H54 (cell line): ENCODE results near the gene TNFRSF11A.

Source experiments
- DNase-seq: peaks from one replicate; pipeline ENCODE4 v3.0.0; 2011; ENCODE audit warnings: low spot score, mixed read lengths; ENCODE audit not compliant: insufficient read length
- FAIRE-seq: peaks from 3 replicates; lab custom pipeline; 2011; peaks lifted over from hg19 to GRCh38; lab: Jason Lieb, UNC
- POLR2A ChIP-seq: IDR thresholded peaks from 2 replicates; pipeline ENCODE4 v1.6.1; 2011; ENCODE audit warnings: low read depth, mild to moderate bottlenecking, low read length

Gene TNFRSF11A

DNA sequence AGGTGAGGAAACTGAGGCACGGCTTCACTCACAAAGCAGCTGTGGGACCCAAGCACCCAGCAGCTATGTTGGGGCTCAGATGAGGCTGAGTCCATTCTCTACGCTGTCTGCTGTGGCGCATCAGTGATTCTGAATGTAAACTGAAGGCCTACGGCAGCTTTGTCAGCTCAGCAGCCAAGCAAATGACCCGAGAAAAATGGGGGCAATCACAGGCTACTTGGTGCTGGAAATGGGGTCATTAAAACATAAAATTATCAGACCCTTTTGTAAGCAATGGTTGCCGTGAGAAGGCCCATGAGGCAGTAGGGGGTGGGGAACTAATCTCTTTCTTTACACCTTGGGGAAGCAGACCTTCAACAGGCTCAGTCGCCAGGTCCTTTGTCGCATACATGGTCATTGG lies 113.8 kb downstream of the TNFRSF11A start:
- TF ChIP-seq POLR2A, result no peak
- DNase-seq, result no peak
- no peak for FAIRE-seq
